ENCODE results near the gene PLCB1.

The PLCB1 gene

DNA sequence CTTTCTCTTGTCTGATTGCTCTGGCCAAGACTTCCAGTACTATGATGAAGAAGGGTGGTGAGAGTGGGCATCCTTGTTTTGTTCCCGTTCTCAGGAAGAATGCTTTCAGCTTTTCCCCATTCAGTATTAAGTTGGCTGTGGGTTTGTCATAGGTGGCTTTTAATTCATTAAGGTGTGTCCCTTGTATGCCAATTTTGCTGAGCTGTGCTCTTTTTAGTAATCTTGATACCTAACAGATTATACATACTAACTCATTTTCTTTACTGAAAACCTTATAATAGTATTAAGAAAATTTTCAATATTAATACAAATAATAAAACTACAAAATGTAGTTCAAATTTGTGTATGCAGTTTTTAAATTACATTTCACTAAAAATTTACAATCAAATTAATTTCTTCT is 557.3 kb downstream of the PLCB1 start:
- DNase-seq (ENCODE audit: low read depth in 2 of 2): no peak
- TF ChIP-seq, protein P1, sequence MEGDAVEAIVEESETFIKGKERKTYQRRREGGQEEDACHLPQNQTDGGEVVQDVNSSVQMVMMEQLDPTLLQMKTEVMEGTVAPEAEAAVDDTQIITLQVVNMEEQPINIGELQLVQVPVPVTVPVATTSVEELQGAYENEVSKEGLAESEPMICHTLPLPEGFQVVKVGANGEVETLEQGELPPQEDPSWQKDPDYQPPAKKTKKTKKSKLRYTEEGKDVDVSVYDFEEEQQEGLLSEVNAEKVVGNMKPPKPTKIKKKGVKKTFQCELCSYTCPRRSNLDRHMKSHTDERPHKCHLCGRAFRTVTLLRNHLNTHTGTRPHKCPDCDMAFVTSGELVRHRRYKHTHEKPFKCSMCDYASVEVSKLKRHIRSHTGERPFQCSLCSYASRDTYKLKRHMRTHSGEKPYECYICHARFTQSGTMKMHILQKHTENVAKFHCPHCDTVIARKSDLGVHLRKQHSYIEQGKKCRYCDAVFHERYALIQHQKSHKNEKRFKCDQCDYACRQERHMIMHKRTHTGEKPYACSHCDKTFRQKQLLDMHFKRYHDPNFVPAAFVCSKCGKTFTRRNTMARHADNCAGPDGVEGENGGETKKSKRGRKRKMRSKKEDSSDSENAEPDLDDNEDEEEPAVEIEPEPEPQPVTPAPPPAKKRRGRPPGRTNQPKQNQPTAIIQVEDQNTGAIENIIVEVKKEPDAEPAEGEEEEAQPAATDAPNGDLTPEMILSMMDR (IDR thresholded peaks at IDR 0.05; ENCODE audit: low read depth, low read length): no peak

DNA sequence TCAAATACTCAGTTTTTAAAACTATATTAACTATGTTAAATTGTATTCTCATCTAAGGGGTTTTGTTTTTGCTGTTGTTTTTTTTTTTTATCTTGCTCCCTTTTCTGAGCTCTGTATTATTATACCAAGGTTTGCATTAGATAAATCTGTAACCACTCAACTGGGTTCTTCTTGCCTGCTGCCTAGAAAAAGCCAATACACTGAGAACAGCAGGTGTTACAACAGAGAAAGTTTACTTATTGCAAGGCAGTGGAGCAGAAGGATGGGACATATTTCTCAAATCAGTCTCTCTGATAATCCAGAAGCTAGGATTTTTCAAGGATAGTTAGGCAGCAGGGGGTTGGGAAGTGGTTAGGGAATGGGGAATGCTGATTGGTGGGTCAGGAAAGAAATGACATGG is 558.0 kb downstream of the PLCB1 start:
- DNase-seq (ENCODE audit: low read depth in 2 of 2): no peak
- H3K4me3 ChIP-seq (replicated peaks in 1 of 2; ENCODE audit: low read depth in 2 of 2, low read length in 2 of 2): no peak overlapping the region
- TF ChIP-seq, protein P1 (IDR thresholded peaks at IDR 0.05; ENCODE audit: low read depth, low read length): no peak

More for the DNA sequence above, 557.3 kb downstream of the PLCB1 start:
- no peak overlapping the region for H3K4me3 ChIP-seq (replicated peaks in 1 of 2; ENCODE audit: low read depth in 2 of 2, low read length in 2 of 2)

DNA sequence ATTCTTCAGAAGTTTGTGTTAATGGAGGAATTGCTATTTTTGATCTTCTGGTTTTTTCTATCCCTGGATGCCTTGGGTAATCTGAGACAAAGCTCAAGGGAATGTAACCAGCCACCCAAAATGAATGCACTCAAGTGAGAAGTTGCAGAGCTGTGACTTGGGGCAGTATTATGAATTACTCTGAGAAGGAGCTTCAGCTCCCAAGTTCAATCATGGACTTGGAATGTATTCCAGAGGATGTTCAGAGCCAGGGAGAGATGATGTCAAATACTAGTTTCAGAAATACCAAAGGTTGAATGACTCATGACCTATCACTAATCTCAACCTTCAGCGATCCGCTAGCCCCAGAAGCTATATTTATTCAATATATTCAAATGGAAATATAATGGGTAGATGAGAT is 561.6 kb downstream of the PLCB1 start:
- TF ChIP-seq, protein P1 (IDR thresholded peaks at IDR 0.05; ENCODE audit: low read depth, low read length): no peak
- peak; percentile 24 to 76 for DNase-seq (ENCODE audit: low read depth in 2 of 2)
- no peak overlapping the region for H3K4me3 ChIP-seq (replicated peaks in 1 of 2; ENCODE audit: low read depth in 2 of 2, low read length in 2 of 2)

DNA sequence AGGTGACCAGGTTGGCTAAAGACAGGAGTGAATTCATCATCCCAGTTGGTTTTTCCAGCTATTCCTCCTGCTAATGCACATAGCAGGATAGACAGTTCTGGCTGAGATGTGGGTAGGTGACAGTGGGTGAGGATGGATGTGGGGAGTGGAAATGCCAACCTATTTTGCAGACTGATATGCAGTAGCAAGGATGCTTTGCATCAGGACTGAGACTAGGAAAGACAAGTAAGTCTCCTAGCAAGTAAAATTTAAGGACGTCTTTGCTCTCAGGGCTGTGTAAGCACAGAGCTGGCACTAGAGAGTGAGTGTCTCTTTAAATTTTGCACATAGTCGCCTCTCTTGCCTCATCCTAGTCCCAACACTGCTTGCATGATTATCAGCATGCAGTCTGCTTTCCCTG is 568.7 kb downstream of the PLCB1 start:
- TF ChIP-seq, protein P1 (IDR thresholded peaks at IDR 0.05; ENCODE audit: low read depth, low read length): no peak
- no peak overlapping the region for H3K4me3 ChIP-seq (replicated peaks in 1 of 2; ENCODE audit: low read depth in 2 of 2, low read length in 2 of 2)
- no peak for DNase-seq (ENCODE audit: low read depth in 2 of 2)

DNA sequence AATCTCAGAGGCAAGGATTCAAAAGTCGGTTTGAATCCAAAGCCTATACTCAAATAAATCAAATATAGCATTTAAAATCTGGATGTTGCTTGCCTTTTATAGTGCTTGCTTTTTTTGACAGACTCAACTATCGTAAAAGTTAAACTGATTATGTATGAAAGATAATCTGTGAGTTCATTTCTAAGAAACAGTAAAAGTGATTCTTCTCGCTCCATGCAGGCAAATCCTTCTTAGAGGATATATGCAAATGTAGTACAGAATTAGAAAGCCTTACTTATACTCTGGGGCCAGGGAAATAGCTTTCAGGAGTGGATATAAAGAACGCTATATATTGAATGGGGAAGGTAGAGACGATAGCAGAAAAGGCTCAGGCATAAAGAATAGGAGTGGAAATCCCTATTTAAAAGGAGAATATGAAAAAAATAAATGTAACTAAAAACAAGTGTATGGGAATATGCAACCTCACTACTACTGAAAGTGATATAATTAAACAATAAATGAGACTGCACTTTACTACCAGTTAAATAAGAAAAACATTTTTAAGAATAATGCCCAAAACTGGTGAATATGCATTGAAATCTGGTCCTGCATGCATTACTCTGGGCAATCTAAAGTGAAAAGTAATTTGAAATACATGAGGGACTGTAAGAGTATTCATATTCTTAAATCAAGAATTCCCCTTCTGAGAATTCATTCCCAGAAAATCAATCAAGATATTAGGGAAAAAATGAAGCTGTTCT is 575.1 kb downstream of the PLCB1 start:
- TF ChIP-seq, protein P1 (IDR thresholded peaks at IDR 0.05; ENCODE audit: low read depth, low read length): no peak
- no peak for DNase-seq (ENCODE audit: low read depth in 2 of 2)
- H3K4me3 ChIP-seq (replicated peaks in 1 of 2; ENCODE audit: low read depth in 2 of 2, low read length in 2 of 2): no peak overlapping the region

DNA sequence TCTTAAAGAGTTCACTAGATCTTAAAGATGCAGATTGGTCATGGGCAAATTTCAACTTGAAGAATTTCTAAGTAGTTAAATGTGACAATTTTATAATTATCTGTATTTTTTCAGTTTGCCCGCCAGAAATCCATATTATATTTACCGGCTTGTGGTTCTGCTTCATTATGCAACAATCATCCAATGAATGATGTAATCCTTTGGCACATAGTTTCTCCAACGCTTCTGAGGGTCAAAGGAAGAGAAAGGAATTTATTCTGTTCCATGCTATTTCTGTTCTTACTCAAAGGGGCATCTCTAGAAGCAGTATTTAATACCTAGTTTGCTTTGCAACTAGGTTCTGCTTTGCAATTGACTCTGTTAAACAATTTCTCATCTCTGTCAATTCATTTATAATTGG is 577.6 kb downstream of the PLCB1 start:
- peak; percentile 20 to 32 for DNase-seq (ENCODE audit: low read depth in 2 of 2)
- no peak overlapping the region for H3K4me3 ChIP-seq (replicated peaks in 1 of 2; ENCODE audit: low read depth in 2 of 2, low read length in 2 of 2)
- TF ChIP-seq, protein P1 (IDR thresholded peaks at IDR 0.05; ENCODE audit: low read depth, low read length): no peak

DNA sequence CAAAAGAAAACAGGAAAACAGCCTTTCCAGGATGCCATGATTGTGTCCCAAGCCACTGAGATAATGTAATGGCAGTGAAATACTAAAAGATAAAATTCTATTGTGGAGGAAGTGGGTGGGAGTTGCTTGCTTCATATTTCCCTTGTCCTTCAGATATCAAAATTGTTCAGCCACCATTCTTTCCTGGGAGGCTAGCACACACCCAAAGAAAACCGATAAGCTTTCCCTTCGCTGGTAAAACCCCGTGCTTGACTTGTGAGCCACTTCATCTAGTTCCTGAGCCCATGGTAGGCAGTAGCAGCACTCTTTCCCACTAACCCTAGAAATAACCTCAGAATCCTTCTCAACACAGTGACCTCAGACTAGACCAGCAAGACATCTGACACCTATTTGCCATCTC is 579.4 kb downstream of the PLCB1 start:
- TF ChIP-seq, protein P1 (IDR thresholded peaks at IDR 0.05; ENCODE audit: low read depth, low read length): no peak
- DNase-seq (ENCODE audit: low read depth in 2 of 2): peak in 1 of 2 donors; percentile 17
- H3K4me3 ChIP-seq (replicated peaks in 1 of 2; ENCODE audit: low read depth in 2 of 2, low read length in 2 of 2): no peak overlapping the region
